Daoy (cell line): ENCODE data around the gene SLC22A3. TPM values are rescaled to one million over a fixed set of nuclear protein-coding genes. Genes with fewer than 3 reads are reported as not detected.
"Not testable (repeated sequence)": the region's sequence is repeated elsewhere in the genome, so short reads cannot be mapped to it uniquely, and the experiment has no call there.

Experiments used
- DNase-seq: peaks from one replicate; pipeline ENCODE4 v3.0.0-alpha.2; 2015; ENCODE audit warnings: low read depth
- total RNA-seq: library from RNA; depleted of rRNA; stranded (reverse); fragments of >200 nt; shearing (Covaris generic); gene quantifications from 2 replicates; pipeline ENCODE4 v1.2.3, GENCODE V29; 2014

SLC22A3 gene
- total RNA-seq, 1 experiment from 2014 or later, result 1.8 TPM

GRCh38 chr6:160442151-160442550, 94.0 kb downstream of the SLC22A3 start:
- DNase-seq, result no peak

DNA sequence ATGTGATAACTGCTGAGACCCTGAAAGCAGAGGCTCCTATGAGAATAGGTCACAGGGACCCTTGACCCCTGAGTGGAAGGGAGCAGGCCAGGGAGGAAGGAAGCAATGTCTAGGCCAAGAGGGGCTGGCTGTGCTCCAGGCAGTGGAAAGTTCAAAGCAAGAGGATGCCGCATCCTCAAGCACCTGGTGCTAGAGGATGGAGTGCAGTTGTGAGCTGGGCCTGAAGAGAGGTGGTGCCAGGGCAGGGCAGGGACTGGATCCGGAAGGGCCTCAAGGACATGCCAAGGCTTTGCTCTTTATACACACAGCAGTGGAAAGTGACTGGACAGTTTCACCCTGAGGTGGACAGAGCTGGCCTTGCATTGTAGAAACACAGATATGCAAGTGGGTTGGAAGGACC, 97.0 kb downstream of the SLC22A3 start:
- DNase-seq, result no peak

DNA sequence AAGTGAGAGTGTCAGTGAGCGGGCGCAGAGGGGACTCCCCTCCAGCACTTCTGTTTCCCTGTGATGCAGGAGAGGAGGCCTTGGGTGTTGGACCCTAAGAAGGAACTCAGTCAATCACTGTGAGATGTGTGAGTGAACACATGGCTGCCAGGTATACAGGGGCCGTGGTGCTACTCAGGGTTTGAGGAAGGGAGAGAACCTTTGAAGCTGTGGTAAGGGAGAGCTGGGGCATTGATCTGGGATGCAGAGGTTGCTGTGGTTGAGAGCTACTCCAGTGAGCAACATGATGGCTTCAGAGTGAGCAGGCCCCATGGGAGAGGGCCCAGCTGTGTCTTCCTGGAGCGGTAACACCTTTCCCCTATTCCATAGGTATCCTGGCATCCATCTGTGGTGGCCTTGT, 99.2 kb downstream of the SLC22A3 start:
- no peak for DNase-seq

DNA sequence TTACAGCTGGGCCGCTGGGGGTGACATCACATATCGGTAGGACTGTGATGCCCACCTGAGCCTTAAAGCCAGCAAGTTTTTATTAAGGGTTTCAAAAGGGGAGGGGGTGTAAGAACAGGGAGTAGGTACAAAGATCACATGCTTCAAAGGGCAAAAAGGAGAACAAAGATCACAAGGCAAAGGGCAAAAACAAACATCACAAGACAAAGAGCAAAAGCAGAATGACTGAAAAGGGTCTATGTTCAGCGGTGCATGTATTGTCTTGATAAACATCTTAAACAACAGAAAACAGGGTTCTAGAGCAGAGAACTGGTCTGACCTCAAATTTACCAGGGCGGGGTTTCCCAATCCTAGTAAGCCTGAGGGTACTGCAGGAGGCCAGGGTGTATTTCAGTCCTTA, 101.6 kb downstream of the SLC22A3 start:
- not testable (repeated sequence) for DNase-seq

DNA sequence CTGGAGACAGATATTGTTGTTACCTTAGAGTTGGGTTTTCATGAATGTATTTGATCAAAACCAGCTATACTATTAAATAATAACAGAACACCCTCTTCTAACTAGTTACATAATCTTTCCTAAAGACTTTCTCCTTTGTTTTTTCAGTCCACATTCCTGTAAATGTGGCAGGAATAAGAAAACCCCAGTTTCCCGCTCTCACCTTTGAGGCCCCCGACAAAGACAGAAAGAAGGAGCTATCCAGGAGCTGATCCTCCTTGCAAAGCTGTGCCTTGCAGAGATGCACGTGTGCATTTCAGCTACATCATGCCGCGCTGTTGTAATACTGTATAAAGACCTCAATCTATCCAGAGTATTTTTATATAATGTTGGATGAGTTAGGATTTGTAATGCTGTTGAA, 102.7 kb downstream of the SLC22A3 start:
- no peak for DNase-seq

GRCh38 chr6:160454303-160454702, 106.1 kb downstream of the SLC22A3 start:
- DNase-seq, result no peak

DNA sequence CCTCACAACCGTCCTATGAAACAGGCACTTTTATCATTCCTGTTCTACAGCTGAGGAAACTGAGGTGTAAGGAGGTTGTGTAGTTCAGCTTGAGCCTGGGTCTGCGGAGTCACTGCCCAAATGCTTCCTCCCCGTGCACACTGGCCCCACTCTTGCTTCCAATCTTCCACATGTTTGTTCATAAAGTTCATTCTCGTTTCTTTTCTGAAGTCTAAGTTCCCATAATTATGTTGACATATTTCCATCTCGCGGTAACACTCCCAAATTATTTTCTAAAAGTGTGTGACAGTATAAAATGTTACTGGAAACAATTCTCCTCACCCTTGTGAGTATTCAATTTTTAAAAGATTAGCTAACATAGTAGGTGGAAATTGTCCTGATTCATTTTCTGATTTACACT, 106.9 kb downstream of the SLC22A3 start:
- DNase-seq, result no peak

DNA sequence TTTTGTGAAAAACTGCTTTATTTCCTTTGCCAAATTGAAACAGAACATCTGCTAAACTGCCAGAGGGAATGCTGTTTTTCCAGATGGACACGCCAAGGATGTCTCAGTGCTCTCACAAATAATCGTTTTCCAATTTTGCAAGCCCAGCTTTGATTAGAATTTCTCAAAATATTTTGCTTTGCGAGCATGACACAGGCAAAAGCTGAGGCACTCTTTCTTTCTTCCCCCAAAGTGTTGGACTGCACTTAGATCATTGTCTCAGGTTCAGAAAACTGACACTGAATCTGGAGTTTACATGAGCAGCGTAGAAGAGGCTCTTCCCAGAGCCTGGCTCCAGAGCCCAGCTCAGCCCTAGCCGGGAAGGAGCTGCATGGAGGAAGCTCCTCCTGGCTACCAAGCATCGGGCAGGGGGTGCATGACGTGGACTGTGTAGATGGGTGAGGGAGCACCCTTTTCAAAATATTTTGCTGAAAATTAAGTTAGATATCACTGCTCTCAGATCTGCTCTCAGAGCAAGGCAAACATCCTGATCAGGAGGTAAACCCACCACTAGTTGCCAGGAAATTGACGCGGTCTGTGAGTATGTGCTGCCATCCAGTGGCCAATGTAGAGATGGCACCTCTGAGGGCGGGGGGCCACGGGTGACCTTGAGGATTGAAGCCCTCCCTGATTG, 107.5 kb downstream of the SLC22A3 start:
- DNase-seq, result peak; percentile 57

- no peak for DNase-seq
Observed at GRCh38 chr6:160456214-160456546, 108.0 kb downstream of the SLC22A3 start.

GRCh38 chr6:160457823-160458222, 109.6 kb downstream of the SLC22A3 start:
- DNase-seq, result no peak

- no peak for DNase-seq
Observed at GRCh38 chr6:160461641-160462040, 113.5 kb downstream of the SLC22A3 start.

DNA sequence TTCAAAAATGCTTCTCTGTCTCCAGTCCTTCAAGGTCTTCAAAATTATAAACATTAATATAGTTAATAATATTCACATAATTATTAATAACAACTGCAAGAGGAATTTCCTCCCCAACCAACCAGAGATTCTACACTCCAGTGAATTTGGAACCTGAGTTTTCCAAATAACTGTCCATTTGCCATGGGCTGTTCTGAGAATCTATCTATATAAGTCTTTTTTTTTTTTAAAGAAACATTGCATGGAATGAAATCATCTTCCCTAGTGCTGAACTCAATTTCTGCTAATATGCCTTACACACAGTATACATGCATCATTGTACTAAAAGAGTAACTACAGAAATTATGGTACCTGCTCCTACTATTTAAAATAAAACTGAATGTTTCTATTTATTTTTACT, 113.9 kb downstream of the SLC22A3 start:
- no peak for DNase-seq

- peak; percentile 71 for DNase-seq
Observed at GRCh38 chr6:160462551-160463109, 114.5 kb downstream of the SLC22A3 start.

GRCh38 chr6:160464744-160465143, 116.6 kb downstream of the SLC22A3 start:
- DNase-seq, result no peak

DNA sequence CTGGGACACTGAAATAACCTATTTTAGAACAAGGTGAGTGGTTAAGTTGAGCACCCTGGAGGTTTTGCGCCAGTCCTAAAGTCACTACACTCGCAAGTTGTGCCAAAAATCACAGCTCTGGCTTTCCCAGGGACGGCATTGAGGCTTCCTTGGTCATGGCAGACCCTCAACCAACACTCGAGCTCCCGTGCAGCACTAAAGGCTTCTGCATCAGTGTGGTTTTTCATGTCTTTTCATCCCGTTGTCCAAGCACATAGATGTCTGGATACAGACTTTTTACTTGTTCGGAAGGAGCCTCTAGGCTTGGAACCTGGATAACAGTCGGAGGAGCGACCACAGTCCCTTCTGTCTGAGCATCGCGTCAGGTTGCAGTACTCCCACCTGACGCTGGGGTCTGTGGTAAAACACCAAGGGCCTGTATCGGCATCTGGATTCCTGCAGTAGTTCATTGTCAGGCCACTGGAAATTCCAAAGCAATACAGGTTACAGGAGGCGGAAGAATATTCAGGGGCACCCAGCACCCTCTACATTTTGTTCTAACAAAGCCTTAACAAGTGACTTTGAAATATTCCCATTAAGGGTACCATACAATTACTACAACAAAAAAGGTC, 119.2 kb downstream of the SLC22A3 start:
- DNase-seq, result not testable (repeated sequence)

- DNase-seq, result no peak
Observed at GRCh38 chr6:160469153-160469552, 121.0 kb downstream of the SLC22A3 start.

DNA sequence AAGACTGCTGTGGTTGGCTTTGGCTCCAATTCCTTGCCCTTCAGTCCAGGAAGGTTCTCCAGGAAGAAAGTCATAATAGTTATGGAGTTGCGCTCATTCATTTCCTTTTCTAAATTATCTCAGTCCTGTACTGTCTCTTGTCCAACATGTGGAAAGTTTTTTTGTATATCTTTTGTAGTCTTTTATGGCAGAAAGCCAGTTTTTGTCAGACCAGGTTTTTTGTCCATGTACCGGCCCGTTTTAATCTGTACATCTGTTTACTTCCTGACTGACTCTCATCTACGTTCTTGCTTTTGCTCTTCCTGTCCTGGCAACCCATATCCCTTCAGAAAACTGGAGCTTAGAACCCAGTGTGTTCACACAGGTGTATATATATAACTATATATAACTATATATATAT, 127.9 kb downstream of the SLC22A3 start:
- DNase-seq, result not testable (repeated sequence)

GRCh38 chr6:160477072-160477471, 128.9 kb downstream of the SLC22A3 start:
- DNase-seq, result not testable (repeated sequence)

DNA sequence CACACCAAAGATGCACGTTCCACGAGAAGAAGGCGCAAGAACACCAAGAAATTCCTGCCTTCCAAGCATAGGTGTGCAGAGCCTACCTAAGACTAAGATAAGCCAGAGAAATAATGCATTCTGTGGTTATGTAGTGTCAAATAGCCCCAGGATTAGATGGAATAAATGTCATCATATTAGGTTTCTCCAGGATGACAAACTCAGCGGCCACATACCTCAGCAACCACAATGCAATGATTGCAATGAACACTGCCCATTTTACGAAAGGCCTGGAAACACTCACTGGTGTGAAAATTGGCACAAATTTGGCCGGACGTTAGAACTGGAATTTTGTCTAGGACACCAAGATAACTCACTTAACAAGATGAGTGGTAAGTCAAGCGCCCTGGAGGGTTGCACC, 129.7 kb downstream of the SLC22A3 start:
- no peak for DNase-seq

DNA sequence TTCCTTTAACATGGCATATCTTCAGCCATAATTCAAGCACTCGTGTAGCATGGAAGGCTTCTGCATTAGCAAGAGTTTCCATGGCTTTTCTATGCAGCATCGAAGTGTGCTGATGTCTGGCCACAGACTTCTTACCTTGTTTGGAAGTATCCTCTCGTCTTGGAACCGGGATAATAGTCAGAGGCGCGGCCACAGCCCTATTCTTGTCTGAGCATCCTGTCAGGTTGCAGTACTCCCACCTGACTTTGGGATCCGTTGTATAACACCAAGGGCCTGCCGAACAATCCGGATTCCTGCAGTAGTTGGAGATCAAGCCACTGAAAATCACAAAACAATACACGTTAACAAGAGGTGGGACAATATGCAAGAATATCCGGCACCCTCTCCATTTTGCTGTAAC, 138.9 kb downstream of the SLC22A3 start:
- no peak for DNase-seq

DNA sequence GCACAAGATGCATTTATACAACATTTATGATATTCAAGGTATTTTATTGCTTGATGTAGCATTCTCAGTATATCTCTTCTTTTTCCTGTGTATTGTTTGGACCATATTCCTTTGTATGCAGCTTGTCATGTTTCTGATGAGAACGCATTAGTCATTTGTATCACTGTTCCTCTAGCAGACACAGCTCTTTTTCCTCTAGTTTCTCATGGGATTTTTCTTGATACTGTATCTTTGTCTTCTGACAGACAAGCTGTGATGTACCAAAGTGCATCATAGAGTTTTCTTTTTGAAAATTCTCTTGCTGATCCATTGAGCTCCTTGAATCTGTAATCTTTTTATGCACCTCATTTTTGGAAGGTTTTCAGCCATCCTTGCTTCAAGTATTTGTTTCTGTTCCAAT, 140.9 kb downstream of the SLC22A3 start:
- no peak for DNase-seq

- no peak for DNase-seq
Observed at GRCh38 chr6:160494576-160494975, 146.4 kb downstream of the SLC22A3 start.

DNA sequence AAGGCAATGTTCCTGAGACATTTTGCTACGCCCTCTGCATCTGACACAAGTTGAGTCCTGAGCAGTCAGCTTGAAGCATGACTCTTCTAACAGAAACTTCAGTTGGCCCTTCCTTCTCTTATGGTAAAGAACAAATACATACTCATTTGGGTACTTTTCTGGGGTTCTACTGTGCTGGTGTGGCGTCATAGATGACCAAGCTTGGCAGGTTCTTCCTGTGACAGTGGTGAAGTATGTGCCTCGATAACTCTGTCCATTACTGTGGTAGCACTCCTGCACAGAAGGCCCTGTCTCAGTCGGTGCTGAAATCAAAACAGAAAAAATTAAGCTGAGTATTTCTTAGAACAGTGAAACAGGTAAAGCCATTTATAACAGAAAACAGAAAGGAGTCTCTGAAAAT, 152.5 kb downstream of the SLC22A3 start:
- no peak for DNase-seq
